Measurements from ENCODE around the gene SSR1.

The SSR1 gene

DNA sequence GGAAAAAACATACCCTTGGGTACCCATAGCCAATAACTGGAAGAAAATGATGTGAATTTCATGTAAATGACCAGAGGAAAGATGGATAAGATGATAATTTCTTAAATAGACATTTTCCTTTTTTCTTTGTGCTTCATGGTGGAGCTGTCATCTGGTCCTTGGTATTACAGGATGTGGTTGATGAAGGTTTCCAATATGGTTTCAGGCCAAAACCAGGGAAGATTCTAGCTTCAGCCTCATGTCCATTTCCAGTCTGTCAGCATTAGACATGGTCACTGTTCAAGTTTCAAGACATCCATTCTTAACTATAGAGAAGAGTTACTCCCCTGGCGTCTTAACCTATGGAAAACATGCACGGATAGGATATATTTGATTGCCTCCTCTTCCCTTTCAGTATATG, 63.6 kb downstream of the SSR1 start:
- Histone ChIP-seq H3K27ac (ENCODE audit: low read depth, low read length, poor library complexity, severe bottlenecking) (no peak overlapping the region), H4K20me1 (ENCODE audit: insufficient read depth, low read length) (no peaks in the 10 kb centered on the region), H3K9ac (ENCODE audit: low read length) (no peak overlapping the region), H3F3A (ENCODE audit: insufficient read depth, low read length) (no peaks in the 10 kb centered on the region), H3K4me2 (ENCODE audit: low read length) (no peak overlapping the region), H3K79me2 (ENCODE audit: insufficient read depth, low read length) (no peaks in the 10 kb centered on the region), H3K4me3 (ENCODE audit: low read depth, low read length, poor library complexity, severe bottlenecking) (no peak overlapping the region), H3K27me3 (ENCODE audit: insufficient read depth, low read length) (no peaks in the 10 kb centered on the region), H3K36me3 (ENCODE audit: insufficient read depth, low read length) (peaks cover 13% of the 10 kb centered on the region; the same call in 1 of the 2 replicates), H2AFZ (ENCODE audit: low read length) (no peak overlapping the region), H3K4me1 (ENCODE audit: insufficient read depth, low read length, severe bottlenecking) (no peaks in the 10 kb centered on the region), H3K9me3 (ENCODE audit: low read length) (no peaks in the 10 kb centered on the region), H3K9me2 (ENCODE audit: low read depth, low read length) (no peaks in the 10 kb centered on the region)
- no peak for TF ChIP-seq EZH2 (IDR thresholded peaks at IDR 0.05; ENCODE audit: borderline replicate concordance, low read length)
- TF ChIP-seq, protein P1, sequence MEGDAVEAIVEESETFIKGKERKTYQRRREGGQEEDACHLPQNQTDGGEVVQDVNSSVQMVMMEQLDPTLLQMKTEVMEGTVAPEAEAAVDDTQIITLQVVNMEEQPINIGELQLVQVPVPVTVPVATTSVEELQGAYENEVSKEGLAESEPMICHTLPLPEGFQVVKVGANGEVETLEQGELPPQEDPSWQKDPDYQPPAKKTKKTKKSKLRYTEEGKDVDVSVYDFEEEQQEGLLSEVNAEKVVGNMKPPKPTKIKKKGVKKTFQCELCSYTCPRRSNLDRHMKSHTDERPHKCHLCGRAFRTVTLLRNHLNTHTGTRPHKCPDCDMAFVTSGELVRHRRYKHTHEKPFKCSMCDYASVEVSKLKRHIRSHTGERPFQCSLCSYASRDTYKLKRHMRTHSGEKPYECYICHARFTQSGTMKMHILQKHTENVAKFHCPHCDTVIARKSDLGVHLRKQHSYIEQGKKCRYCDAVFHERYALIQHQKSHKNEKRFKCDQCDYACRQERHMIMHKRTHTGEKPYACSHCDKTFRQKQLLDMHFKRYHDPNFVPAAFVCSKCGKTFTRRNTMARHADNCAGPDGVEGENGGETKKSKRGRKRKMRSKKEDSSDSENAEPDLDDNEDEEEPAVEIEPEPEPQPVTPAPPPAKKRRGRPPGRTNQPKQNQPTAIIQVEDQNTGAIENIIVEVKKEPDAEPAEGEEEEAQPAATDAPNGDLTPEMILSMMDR (IDR thresholded peaks at IDR 0.05; ENCODE audit: low read length) = no peak

DNA sequence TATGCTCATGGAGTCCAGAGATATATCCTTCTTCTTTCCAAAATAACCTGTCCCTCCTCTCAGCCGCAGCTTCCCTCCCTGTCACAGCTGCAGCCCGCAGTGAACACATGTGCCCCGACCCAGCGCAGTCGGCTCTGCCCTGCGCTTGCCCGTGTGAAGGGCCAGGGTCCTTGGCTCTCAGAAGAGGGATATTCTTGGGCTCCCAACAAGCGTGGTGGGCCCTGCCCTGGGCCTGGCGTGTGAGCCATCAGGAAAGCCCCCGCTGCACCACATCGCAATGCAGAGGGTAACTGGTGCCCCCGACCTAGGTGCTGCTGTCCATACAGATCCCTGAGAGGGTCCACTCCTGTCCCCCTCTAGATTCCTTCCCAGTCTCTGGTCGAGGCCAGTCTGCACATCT, 65.2 kb downstream of the SSR1 start:
- TF ChIP-seq EZH2 (IDR thresholded peaks at IDR 0.05; ENCODE audit: borderline replicate concordance, low read length) = no peak
- TF ChIP-seq, protein P1 (IDR thresholded peaks at IDR 0.05; ENCODE audit: low read length) = no peak
- Histone ChIP-seq H3K36me3 (ENCODE audit: insufficient read depth, low read length) (peaks cover 13% of the 10 kb centered on the region; the same call in 1 of the 2 replicates), H3K9me3 (ENCODE audit: low read length) (no peaks in the 10 kb centered on the region), H3F3A (ENCODE audit: insufficient read depth, low read length) (no peaks in the 10 kb centered on the region), H2AFZ (ENCODE audit: low read length) (no peak overlapping the region), H3K4me3 (ENCODE audit: low read depth, low read length, poor library complexity, severe bottlenecking) (no peak overlapping the region), H3K27me3 (ENCODE audit: insufficient read depth, low read length) (no peaks in the 10 kb centered on the region), H3K9ac (ENCODE audit: low read length) (no peak overlapping the region), H4K20me1 (ENCODE audit: insufficient read depth, low read length) (no peaks in the 10 kb centered on the region), H3K4me1 (ENCODE audit: insufficient read depth, low read length, severe bottlenecking) (no peaks in the 10 kb centered on the region), H3K27ac (ENCODE audit: low read depth, low read length, poor library complexity, severe bottlenecking) (no peak overlapping the region), H3K9me2 (ENCODE audit: low read depth, low read length) (no peaks in the 10 kb centered on the region), H3K79me2 (ENCODE audit: insufficient read depth, low read length) (no peaks in the 10 kb centered on the region), H3K4me2 (ENCODE audit: low read length) (no peak overlapping the region)

DNA sequence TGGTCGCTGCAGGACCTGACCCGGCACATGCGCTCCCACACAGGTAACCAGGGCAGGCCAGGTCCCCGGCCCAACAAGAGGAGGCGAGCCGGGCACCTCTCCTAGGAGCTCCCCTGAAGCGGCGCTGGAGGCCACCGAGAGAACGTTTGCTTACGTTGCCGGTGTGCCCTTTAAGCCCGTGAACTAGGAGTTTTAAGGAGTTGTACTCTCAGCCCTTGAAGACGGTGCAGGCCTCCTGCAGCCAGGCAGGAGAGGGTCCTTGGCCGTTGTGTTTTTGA, 65.9 kb downstream of the SSR1 start:
- Histone ChIP-seq H3K4me1 (ENCODE audit: insufficient read depth, low read length, severe bottlenecking) (no peaks in the 10 kb centered on the region), H3K4me3 (ENCODE audit: low read depth, low read length, poor library complexity, severe bottlenecking) (no peak overlapping the region), H3K9me3 (ENCODE audit: low read length) (no peaks in the 10 kb centered on the region), H3K4me2 (ENCODE audit: low read length) (no peak overlapping the region), H3K9ac (ENCODE audit: low read length) (no peak overlapping the region), H3K79me2 (ENCODE audit: insufficient read depth, low read length) (no peaks in the 10 kb centered on the region), H2AFZ (ENCODE audit: low read length) (no peak overlapping the region), H3F3A (ENCODE audit: insufficient read depth, low read length) (no peaks in the 10 kb centered on the region), H4K20me1 (ENCODE audit: insufficient read depth, low read length) (no peaks in the 10 kb centered on the region), H3K27ac (ENCODE audit: low read depth, low read length, poor library complexity, severe bottlenecking) (no peak overlapping the region), H3K9me2 (ENCODE audit: low read depth, low read length) (no peaks in the 10 kb centered on the region), H3K36me3 (ENCODE audit: insufficient read depth, low read length) (peaks cover 13% of the 10 kb centered on the region; the same call in 1 of the 2 replicates), H3K27me3 (ENCODE audit: insufficient read depth, low read length) (no peaks in the 10 kb centered on the region)
- no peak for TF ChIP-seq EZH2 (IDR thresholded peaks at IDR 0.05; ENCODE audit: borderline replicate concordance, low read length)
- TF ChIP-seq, protein P1 (IDR thresholded peaks at IDR 0.05; ENCODE audit: low read length) = no peak

Data from OCI-LY1 (cell line).